ENCODE results near the gene STK32C. TPM values are rescaled to one million over a fixed set of nuclear protein-coding genes. Genes with fewer than 3 reads are reported as not detected.

Gene STK32C
- total RNA-seq, 1 donor from 2014 or later, result 13.0 TPM

DNA sequence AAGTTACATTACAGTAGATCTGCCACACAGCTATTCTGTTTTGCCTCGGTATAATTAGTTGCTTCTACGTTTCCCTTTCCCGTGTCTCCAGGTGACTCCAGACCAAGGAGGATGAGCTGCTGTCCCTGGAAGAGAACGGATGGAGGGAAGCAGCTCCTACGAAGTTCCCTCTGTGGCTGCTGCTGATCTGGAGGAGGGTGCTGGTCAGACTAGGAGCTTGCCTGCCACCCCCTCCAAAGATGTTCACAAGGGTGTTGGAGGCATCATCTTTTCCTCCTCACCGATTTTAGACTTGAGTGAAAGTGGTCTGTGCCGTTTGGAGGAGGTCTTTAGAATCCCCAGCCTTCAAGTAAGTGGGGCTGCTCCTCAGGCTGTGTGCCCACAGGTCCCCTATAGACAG lies 25.6 kb upstream of the STK32C start:
- TF ChIP-seq, protein P1, sequence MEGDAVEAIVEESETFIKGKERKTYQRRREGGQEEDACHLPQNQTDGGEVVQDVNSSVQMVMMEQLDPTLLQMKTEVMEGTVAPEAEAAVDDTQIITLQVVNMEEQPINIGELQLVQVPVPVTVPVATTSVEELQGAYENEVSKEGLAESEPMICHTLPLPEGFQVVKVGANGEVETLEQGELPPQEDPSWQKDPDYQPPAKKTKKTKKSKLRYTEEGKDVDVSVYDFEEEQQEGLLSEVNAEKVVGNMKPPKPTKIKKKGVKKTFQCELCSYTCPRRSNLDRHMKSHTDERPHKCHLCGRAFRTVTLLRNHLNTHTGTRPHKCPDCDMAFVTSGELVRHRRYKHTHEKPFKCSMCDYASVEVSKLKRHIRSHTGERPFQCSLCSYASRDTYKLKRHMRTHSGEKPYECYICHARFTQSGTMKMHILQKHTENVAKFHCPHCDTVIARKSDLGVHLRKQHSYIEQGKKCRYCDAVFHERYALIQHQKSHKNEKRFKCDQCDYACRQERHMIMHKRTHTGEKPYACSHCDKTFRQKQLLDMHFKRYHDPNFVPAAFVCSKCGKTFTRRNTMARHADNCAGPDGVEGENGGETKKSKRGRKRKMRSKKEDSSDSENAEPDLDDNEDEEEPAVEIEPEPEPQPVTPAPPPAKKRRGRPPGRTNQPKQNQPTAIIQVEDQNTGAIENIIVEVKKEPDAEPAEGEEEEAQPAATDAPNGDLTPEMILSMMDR (conservative IDR thresholded peaks at IDR 0.05; ENCODE audit: low read depth, low read length), result no peak
- H3K4me3 ChIP-seq (ENCODE audit: low read depth, low read length), result no peak overlapping the region
- DNase-seq (ENCODE audit: low read depth), result no peak

DNA sequence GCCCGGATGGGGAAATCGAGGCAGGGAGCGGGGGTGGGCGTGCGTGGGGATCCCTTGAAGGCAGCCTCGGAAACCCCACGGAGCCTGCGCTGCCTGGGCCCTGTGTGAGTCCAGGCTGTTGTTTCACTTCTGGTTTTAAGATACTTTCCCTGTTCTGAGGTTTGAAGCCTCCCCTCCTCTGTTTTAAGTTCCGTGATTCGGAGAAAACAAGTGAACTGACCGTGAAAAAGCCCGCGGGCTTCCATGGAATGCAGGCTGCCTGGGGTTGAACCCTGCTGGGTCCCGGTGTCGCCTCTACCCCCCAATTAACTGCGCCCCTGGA lies 24.6 kb upstream of the STK32C start:
- TF ChIP-seq, protein P1 (conservative IDR thresholded peaks at IDR 0.05; ENCODE audit: low read depth, low read length), result no peak
- no peak for DNase-seq (ENCODE audit: low read depth)
- peak overlapping the region; percentile 67 for H3K4me3 ChIP-seq (ENCODE audit: low read depth, low read length)

DNA sequence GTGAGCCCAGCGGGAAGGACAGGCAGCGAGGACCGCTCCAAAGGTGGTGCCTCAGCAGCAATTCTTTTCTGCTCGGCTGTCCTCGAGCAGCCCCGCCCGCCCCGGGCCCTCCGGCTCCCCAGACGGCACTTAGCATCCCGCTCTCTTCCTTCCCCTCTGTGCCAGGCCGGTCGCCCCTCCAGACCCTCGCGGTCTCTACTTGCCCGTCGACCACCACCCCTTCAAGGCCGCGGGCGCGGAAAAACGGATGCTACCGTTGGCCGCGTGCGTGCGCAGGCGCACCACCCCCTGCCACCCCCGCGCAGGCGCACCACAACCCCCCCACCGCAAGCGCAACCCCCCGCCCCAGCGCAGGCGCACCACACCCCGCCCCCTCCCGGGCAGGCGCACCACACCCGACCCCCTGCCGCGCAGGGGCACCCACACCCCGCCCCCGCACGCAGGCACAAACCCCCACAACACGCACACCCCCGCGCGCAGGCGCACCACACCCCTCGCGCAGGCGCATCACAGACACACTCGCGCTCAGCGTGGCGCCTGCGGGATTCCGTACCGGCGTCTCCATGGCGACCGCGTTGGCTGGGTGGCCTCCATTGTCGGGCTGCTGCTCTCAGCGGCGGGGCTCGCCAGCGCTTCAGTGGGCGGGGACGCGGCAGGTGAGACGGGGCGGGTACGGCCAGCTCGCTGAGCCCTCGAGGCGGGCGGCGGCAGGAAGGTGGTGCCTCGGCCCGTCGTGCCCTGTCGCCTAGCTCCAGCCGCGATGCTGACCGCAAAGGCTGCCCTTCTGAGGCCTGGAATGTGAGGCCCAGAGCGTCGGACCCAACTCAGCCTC lies 24.1 kb upstream of the STK32C start, which contains the start of gene LRRC27:
Gene LRRC27 (plus strand): TSS at position 593 of the 832 bp plus-strand sequence. CDS start 1,332 bp downstream, outside the sequence.
- peak; percentile 44 for DNase-seq (ENCODE audit: low read depth)
- H3K4me3 ChIP-seq (ENCODE audit: low read depth, low read length), result peak within 1 kb of the TSS; percentile 85
- TF ChIP-seq, protein P1 (conservative IDR thresholded peaks at IDR 0.05; ENCODE audit: low read depth, low read length), result no peak

DNA sequence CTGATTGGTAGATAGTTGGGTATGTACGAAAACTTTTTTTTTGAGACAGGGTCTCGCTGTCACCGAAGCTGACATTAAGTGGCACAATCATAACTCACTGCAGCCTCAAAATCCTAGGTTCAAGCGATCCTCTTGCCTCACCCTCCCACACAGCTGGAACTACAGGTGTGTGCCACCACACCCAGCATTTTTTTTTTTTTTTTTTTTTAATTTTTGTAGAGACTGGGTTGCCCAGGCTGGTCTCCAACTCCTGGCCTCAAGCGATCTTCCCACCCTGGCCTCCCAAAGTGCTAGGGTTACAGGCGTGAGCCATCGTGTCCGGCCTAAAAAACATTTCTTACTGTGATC lies 22.7 kb upstream of the STK32C start:
- no peak for DNase-seq (ENCODE audit: low read depth)
- peak overlapping the region; percentile 85 for H3K4me3 ChIP-seq (ENCODE audit: low read depth, low read length)
- TF ChIP-seq, protein P1 (conservative IDR thresholded peaks at IDR 0.05; ENCODE audit: low read depth, low read length), result no peak

DNA sequence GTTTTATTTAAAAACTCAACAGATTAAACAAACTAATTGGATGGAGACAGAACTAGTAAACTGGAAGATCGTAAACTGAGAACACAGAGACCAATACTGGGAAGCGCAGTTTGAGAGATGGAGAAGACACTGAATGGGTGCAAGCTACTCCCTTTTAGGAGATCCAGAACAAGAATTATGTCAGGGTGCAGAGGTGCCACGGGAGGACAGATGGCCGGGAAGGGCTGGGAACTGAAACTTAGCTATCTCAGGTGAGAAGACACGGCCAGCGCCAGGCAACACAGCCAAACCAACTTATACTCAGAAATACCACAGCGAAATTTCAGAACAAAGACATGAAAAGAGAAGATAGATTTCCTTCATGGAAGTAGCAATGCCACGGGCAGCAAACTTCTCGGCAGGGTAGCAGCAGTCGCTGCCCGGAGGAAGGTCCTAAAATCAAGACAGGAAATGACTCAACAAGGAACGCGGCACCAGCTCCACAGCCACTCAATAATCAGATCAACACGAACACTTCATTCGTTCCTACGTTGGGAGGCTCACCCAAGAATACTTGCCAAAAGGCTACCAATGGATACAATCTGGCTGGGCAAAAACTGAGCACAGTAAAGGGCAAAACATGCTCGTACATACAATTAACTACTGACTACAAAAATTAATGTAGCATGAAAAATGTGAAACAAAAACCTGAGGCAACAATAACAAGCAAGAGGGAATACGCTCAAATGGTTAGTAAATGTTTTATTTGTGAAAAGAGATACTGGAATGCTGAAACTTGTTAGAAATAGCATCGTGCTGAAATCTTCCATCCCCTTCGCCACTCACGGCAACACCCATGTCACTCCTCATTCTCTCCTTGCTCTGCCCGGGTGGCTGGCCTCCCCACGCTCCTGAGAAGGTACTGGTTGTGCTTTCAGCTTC lies 22.1 kb upstream of the STK32C start:
- peak; percentile 55 for DNase-seq (ENCODE audit: low read depth)
- H3K4me3 ChIP-seq (ENCODE audit: low read depth, low read length), result peak overlapping the region; percentile 85
- TF ChIP-seq, protein P1 (conservative IDR thresholded peaks at IDR 0.05; ENCODE audit: low read depth, low read length), result no peak

DNA sequence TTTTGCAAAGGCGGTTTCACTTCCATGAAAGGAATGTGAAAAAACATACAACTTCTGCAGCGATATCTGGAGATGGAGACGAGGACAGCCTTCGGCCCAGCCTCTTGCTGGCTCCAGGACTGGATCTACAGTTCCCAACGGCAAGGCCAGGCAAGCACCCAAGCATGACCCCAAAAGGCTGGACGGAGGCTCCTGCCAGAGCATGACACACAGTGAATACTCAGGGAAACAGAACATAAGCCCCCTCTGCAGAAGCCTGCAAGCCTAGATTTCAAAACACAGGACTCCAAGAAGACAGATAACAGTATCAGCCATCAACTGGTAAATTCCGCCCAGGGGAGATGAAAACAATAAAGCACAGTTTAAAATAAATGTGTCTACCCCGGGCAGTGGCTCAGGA lies 21.0 kb upstream of the STK32C start:
- TF ChIP-seq, protein P1 (conservative IDR thresholded peaks at IDR 0.05; ENCODE audit: low read depth, low read length), result no peak
- peak overlapping the region; percentile 85 for H3K4me3 ChIP-seq (ENCODE audit: low read depth, low read length)
- DNase-seq (ENCODE audit: low read depth), result no peak
